Measurements from ENCODE around the gene PDIA5.

DNA sequence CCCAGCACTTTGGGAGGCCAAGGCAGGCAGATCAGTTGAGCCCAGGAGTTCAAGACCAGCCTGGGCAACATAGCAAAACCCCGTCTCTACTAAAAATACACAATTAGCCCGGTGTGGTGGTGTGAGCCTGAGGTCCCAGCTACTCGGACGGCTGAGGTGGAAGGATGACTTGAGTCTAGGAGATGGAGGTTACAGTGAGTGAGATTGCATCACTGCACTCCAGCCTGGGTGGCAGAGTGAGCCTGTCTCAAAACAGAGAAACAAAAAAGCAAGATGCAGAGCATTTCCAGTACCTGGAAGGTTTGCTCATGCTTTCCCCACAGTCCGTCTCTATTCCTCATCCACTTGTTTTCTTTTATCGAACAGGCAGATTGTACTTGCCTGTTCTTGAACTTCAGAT is 3.8 kb upstream of the PDIA5 start:
- TF ChIP-seq, protein P1, sequence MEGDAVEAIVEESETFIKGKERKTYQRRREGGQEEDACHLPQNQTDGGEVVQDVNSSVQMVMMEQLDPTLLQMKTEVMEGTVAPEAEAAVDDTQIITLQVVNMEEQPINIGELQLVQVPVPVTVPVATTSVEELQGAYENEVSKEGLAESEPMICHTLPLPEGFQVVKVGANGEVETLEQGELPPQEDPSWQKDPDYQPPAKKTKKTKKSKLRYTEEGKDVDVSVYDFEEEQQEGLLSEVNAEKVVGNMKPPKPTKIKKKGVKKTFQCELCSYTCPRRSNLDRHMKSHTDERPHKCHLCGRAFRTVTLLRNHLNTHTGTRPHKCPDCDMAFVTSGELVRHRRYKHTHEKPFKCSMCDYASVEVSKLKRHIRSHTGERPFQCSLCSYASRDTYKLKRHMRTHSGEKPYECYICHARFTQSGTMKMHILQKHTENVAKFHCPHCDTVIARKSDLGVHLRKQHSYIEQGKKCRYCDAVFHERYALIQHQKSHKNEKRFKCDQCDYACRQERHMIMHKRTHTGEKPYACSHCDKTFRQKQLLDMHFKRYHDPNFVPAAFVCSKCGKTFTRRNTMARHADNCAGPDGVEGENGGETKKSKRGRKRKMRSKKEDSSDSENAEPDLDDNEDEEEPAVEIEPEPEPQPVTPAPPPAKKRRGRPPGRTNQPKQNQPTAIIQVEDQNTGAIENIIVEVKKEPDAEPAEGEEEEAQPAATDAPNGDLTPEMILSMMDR (IDR thresholded peaks at IDR 0.05; ENCODE audit: low read length) = no peak
- TF ChIP-seq EZH2 (IDR thresholded peaks at IDR 0.05; ENCODE audit: borderline replicate concordance, low read length) = no peak
